Right atrium auricular region (tissue), 2 donors: ENCODE results near the gene ALPG. TPM values are rescaled to one million over a fixed set of nuclear protein-coding genes. Genes with fewer than 3 reads are reported as not detected.
"Not testable (repeated sequence)": the region's sequence is repeated elsewhere in the genome, so short reads cannot be mapped to it uniquely, and the experiment has no call there.

Source experiments
- DNase-seq: peaks from one replicate; pipeline ENCODE4 v3.0.0-alpha.2; 2019; ENCODE audit warnings: low spot score
- H3K27ac ChIP-seq, 2 donors: fragments of 200-600 bp; sonication (generic); 1 replicate in 1 of 2; 2 replicates in 1 of 2; pipeline ENCODE4 v1.5.1; 2016 to 2019
- H3K27me3 ChIP-seq, 2 donors: fragments of 200-600 bp; sonication (generic); one replicate each; pipeline versions ENCODE4 v1.5.1 to v1.6.0; 2017 to 2019
- H3K36me3 ChIP-seq: fragments of 200-600 bp; sonication (generic); one replicate; pipeline ENCODE4 v1.5.1; 2016
- H3K4me1 ChIP-seq, 2 donors: fragments of 200-600 bp; sonication (generic); one replicate each; pipeline versions ENCODE4 v1.5.1 to v1.6.0; 2017 to 2019
- H3K4me3 ChIP-seq, 2 donors: fragments of 200-600 bp; sonication (generic); 1 replicate in 1 of 2; 2 replicates in 1 of 2; pipeline ENCODE4 v1.5.1; 2017 to 2019; ENCODE audit warnings: mild to moderate bottlenecking in 1 of 2, moderate library complexity in 1 of 2
- H3K9me3 ChIP-seq, 2 donors: fragments of 200-600 bp; sonication (generic); one replicate each; pipeline ENCODE4 v1.5.1; 2019
- CTCF ChIP-seq, 2 donors: fragments of 200-600 bp; sonication (generic); IDR thresholded peaks; one replicate each; pipeline ENCODE4 v1.5.1; 2019; ENCODE audit warnings: antibody characterized with exemption in 2 of 2
- total RNA-seq, 2 donors: library from RNA; depleted of rRNA; stranded (reverse); fragments of >200 nt; gene quantifications; one replicate each; pipeline ENCODE4 v1.1.0, GENCODE V29; 2016

ALPG gene
- total RNA-seq, 2 donors from 2014 or later, result not detected

GRCh38 chr2:232365621-232366321, 40.9 kb upstream of the ALPG start:
- Histone ChIP-seq H3K36me3 (no peaks in the 10 kb centered on the region), H3K4me1 (no peaks in the 10 kb centered on the region), H3K27me3 (no peaks in the 10 kb centered on the region), H3K4me3 (no peak overlapping the region), H3K27ac (no peak overlapping the region), H3K9me3 (no peaks in the 10 kb centered on the region)
- no peak for DNase-seq
- TF ChIP-seq CTCF (IDR thresholded peaks at IDR 0.05), result no peak

- DNase-seq, H3K27ac ChIP-seq, H3K9me3 ChIP-seq, H3K4me1 ChIP-seq, H3K4me3 ChIP-seq, H3K27me3 ChIP-seq, H3K36me3 ChIP-seq: not testable (repeated sequence)
Observed at GRCh38 chr2:232366461-232366860, 40.2 kb upstream of the ALPG start.

- H3K4me3 ChIP-seq, result no peak overlapping the region
Observed at GRCh38 chr2:232367016-232367415, 39.6 kb upstream of the ALPG start.

GRCh38 chr2:232367591-232368233, 38.9 kb upstream of the ALPG start:
- Histone ChIP-seq H3K4me3 (no peak overlapping the region), H3K36me3 (no peaks in the 10 kb centered on the region), H3K9me3 (no peaks in the 10 kb centered on the region), H3K27me3 (no peaks in the 10 kb centered on the region), H3K27ac (no peak overlapping the region), H3K4me1 (no peaks in the 10 kb centered on the region)
- no peak for DNase-seq
- TF ChIP-seq CTCF (IDR thresholded peaks at IDR 0.05), result no peak

More at GRCh38 chr2:232367016-232367415, 39.6 kb upstream of the ALPG start:
- Histone ChIP-seq H3K9me3 (no peaks in the 10 kb centered on the region), H3K36me3 (no peaks in the 10 kb centered on the region), H3K27ac (no peak overlapping the region), H3K4me1 (no peaks in the 10 kb centered on the region), H3K27me3 (no peaks in the 10 kb centered on the region)
- no peak for TF ChIP-seq CTCF (IDR thresholded peaks at IDR 0.05)
- DNase-seq, result no peak

DNA sequence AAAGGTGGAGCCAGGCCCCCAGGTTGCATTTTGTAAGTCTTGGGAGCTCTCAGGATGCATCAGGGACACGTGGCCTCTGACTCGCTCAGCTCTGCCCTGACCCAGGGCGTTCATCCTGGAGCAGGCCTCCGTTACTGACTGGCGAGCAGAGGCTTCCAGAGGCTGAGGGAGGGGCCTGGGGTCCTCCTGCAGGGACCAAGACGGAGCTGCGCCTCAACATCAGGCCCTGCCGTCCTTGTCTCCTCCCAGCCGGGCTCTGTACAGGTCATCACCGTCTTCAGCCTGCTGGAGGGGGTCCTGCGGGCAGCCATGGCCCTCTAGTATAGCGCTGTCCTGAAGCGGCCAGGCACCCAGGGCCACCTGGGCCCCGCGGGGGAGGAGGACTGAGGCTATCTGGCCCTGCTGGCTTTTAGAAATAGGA, 38.3 kb upstream of the ALPG start:
- no peak for TF ChIP-seq CTCF (IDR thresholded peaks at IDR 0.05)
- no peak overlapping the region for H3K4me3 ChIP-seq
- DNase-seq, result no peak

GRCh38 chr2:232369126-232369951, 37.3 kb upstream of the ALPG start:
- TF ChIP-seq CTCF (IDR thresholded peaks at IDR 0.05), result no peak
- Histone ChIP-seq H3K36me3 (no peaks in the 10 kb centered on the region), H3K9me3 (no peaks in the 10 kb centered on the region), H3K4me3 (no peak overlapping the region), H3K4me1 (no peaks in the 10 kb centered on the region), H3K27ac (no peak overlapping the region), H3K27me3 (no peaks in the 10 kb centered on the region)
- DNase-seq, result no peak

More for the DNA sequence above, 38.3 kb upstream of the ALPG start:
- Histone ChIP-seq H3K27me3 (no peaks in the 10 kb centered on the region), H3K27ac (no peak overlapping the region), H3K4me1 (no peaks in the 10 kb centered on the region), H3K36me3 (no peaks in the 10 kb centered on the region), H3K9me3 (no peaks in the 10 kb centered on the region)

DNA sequence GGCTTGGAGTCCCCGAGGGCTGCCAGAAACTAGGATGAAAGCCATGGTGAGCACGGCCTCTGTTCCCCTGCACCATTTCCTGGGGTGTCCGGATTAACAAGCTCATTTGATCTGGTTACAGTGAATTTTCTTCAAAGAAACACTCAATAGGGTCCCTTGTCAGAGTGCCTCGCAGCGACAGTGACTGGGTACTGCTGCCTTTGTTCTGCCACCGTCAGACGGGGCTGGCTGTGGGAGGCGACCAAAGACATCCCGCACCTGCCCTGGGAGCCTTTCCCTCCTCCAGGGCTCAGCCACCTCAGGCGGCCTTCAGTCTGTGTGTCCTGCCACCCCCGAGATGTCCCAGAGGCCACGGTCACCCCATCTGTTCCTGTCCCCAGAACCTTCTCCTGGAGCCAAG, 36.6 kb upstream of the ALPG start:
- H3K4me3 ChIP-seq, H3K9me3 ChIP-seq, H3K4me1 ChIP-seq, H3K27ac ChIP-seq, H3K27me3 ChIP-seq, DNase-seq, H3K36me3 ChIP-seq: not testable (repeated sequence)
